GM12892 (cell line): ENCODE results near the gene BMP8B.

Experiments used
- POLR2A ChIP-seq: IDR thresholded peaks from 2 replicates; pipeline ENCODE4 v1.6.1; 2011; ENCODE audit warnings: low read depth, low read length, control low read depth
- POLR2AphosphoS5 ChIP-seq: IDR thresholded peaks from 2 replicates; pipeline ENCODE4 v1.6.1; 2011; ENCODE audit warnings: low read depth, low read length, control low read depth

DNA sequence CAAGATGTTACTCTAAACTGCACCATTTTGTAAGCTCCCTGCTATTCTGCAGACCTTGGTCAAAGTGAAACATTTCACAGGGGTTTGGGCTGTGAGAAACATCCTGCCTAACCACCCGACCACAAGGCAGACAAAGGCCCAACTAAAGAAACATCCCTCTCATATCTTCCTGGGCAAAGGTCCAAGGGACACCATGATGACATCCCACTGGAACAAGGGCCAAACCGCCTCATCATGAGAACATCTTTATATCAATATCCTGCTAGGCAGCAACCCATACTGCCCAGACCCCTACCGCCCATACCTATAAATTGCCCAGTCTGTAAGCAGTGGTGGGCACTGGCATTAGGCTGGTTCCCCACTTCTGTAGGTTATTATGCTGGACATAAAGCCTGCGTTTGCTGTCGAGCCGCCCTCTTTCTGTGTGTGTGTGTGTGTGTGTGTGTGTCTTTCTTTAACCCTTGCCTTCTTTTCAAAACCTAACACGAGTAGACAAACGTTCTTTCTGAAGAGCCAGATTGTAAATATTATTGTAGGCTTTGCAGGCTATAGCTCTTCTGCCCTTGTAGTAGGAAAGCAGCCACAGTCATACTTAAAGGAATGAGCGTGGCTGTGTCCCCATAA lies 51.0 kb downstream of the BMP8B start:
- TF ChIP-seq POLR2AphosphoS5 (no peak), POLR2A (no peak)
